Glutamatergic neuron (in vitro differentiated cells): ENCODE results near the gene KCNA3. TPM values are rescaled to one million over a fixed set of nuclear protein-coding genes. Genes with fewer than 3 reads are reported as not detected.

ENCODE experiments used
- DNase-seq: peaks from one replicate; pipeline ENCODE4 v3.0.0; 2022
- H3K27ac Mint-ChIP-seq: one replicate; pipeline ENCODE4 v1.8.0; 2020; ENCODE audit warnings: mild to moderate bottlenecking, mixed read lengths, inconsistent platforms; ENCODE audit not compliant: unreplicated experiment
- H3K27me3 Mint-ChIP-seq: one replicate; pipeline ENCODE4 v1.8.0; 2020; ENCODE audit warnings: mild to moderate bottlenecking, moderate library complexity, mixed read lengths, inconsistent platforms; ENCODE audit not compliant: unreplicated experiment
- H3K36me3 Mint-ChIP-seq: one replicate; pipeline ENCODE4 v1.8.0; 2020; ENCODE audit warnings: mild to moderate bottlenecking, mixed read lengths, inconsistent platforms; ENCODE audit not compliant: unreplicated experiment
- H3K4me1 Mint-ChIP-seq: one replicate; pipeline ENCODE4 v1.8.0; 2020; ENCODE audit warnings: mild to moderate bottlenecking, low read depth, mixed read lengths, inconsistent platforms; ENCODE audit not compliant: unreplicated experiment
- H3K4me3 Mint-ChIP-seq: one replicate; pipeline ENCODE4 v1.8.0; 2020; ENCODE audit warnings: mild to moderate bottlenecking, mixed read lengths, inconsistent platforms; ENCODE audit not compliant: unreplicated experiment
- H3K9me3 Mint-ChIP-seq: one replicate; pipeline ENCODE4 v1.8.0; 2020; ENCODE audit warnings: mild to moderate bottlenecking, moderate library complexity, mixed read lengths, inconsistent platforms; ENCODE audit not compliant: unreplicated experiment
- total RNA-seq: library from RNA; stranded (reverse); fragmentation: NEBNext Ultra II Directional; extraction: Animal tissue kit (Norgen Biotek cat#: 25700); gene quantifications from one replicate; pipeline ENCODE4 v1.2.1, GENCODE V29; 2021; ENCODE audit not compliant: unreplicated experiment
- TF ChIP-seq, protein P1 (sequence below): fragments of 200-600 bp; sonication (generic); IDR thresholded peaks from one replicate; pipeline ENCODE4 v1.5.0; 2021; ENCODE audit not compliant: partially characterized antibody, unreplicated experiment

KCNA3 gene
- total RNA-seq, 1 donor from 2014 or later = 2.7 TPM

DNA sequence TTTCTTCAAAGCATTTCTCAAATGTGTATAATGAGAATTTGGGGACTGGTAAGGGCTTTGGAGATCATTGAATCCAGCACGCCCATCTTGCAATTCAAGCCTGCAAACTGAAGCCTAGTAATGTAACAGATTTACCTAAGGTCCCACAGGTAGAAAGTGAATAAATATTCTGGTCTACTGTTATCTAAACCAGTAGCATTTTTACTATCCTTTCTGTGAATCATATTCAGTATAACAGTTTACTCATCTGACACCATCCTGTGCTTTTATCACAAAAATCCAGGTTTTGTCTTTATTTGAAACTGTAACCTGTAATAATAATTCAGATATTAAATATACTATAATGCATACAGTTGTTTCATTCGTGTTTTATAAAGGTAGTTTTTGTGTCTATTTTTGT is 17.4 kb downstream of the KCNA3 start:
- Mint-ChIP-seq H3K27ac (no peak overlapping the region), H3K4me3 (no peak overlapping the region), H3K4me1 (no peaks in the 10 kb centered on the region), H3K36me3 (no peaks in the 10 kb centered on the region), H3K27me3 (no peaks in the 10 kb centered on the region), H3K9me3 (no peaks in the 10 kb centered on the region)
- TF ChIP-seq, protein P1, sequence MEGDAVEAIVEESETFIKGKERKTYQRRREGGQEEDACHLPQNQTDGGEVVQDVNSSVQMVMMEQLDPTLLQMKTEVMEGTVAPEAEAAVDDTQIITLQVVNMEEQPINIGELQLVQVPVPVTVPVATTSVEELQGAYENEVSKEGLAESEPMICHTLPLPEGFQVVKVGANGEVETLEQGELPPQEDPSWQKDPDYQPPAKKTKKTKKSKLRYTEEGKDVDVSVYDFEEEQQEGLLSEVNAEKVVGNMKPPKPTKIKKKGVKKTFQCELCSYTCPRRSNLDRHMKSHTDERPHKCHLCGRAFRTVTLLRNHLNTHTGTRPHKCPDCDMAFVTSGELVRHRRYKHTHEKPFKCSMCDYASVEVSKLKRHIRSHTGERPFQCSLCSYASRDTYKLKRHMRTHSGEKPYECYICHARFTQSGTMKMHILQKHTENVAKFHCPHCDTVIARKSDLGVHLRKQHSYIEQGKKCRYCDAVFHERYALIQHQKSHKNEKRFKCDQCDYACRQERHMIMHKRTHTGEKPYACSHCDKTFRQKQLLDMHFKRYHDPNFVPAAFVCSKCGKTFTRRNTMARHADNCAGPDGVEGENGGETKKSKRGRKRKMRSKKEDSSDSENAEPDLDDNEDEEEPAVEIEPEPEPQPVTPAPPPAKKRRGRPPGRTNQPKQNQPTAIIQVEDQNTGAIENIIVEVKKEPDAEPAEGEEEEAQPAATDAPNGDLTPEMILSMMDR = no peak
- DNase-seq = no peak

DNA sequence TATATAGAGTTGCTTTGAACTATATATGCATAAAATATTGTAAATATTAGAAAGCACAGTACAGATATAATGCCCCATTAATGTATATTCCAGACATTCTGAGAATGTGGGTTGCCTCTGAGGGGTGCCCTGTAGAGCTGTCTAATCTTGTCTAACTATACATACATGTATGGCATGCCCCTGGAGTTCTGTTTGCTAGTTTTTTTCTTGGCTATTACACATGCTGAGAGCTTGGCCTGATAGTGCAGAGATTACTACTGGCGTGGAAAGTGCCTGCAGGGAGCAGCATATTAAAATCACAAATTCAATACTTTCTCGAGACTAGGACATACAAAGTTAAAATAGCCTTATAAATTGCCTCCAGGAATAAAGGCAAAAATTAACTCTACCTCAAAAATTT is 24.1 kb downstream of the KCNA3 start:
- Mint-ChIP-seq H3K4me1 (no peaks in the 10 kb centered on the region), H3K27me3 (no peaks in the 10 kb centered on the region), H3K27ac (no peak overlapping the region), H3K4me3 (no peak overlapping the region), H3K9me3 (no peaks in the 10 kb centered on the region), H3K36me3 (no peaks in the 10 kb centered on the region)
- TF ChIP-seq, protein P1 = no peak
- no peak for DNase-seq

DNA sequence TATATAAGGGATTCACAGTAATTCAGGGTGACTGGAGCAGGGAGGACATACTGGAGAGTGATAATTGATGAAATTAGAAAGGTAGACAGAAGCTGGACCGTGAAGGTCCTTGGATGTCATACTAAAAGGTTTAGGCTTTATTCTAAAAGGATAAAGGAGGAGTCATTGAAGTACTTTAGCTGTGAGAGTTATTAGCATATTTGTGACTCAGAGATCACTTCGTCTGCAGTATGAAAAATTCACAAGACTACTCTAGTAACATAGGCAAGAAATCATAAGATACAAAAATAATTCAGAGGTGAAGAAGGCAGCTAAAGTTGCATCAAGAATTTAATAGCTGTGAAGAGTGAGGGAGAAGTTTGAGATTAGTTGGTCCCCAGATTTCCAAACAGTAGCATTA is 26.3 kb downstream of the KCNA3 start:
- Mint-ChIP-seq H3K27me3 (no peaks in the 10 kb centered on the region), H3K27ac (no peak overlapping the region), H3K4me3 (no peak overlapping the region), H3K36me3 (no peaks in the 10 kb centered on the region), H3K9me3 (no peaks in the 10 kb centered on the region), H3K4me1 (peaks cover 5% of the 10 kb centered on the region)
- no peak for DNase-seq
- TF ChIP-seq, protein P1 = no peak

DNA sequence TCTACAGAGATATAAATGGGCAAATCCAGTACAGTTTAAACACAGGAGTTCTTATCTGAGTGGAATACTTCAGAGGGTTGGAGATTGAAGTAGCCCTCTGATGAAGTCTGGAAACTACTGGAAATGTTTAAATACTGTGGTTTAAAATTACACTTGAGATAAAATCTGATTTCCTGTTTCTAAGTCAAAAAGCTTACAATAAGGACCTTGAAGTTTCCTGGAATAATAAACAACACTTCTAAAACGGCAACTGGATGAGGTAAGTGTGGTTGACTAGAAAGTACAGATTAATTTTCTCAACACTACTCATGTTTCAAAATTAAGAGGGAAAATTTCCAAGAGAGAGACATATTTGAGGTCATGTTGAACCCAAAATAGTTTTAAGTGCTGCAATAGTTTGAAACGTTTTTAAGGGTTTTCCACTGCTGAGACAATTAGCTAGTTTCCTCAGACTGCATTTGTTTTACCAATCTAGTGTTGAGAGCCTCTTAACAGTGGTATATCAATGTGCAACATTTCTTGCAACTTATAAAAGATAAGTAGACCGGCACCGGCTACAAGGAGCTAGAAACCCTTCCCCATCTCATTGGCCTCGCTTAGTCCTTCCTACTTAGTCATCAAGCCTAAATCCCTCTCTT is 27.4 kb downstream of the KCNA3 start:
- H3K36me3 Mint-ChIP-seq = no peaks in the 10 kb centered on the region
- no peaks in the 10 kb centered on the region for H3K9me3 Mint-ChIP-seq
- no peak overlapping the region for H3K27ac Mint-ChIP-seq
- TF ChIP-seq, protein P1 = no peak
- no peak overlapping the region for H3K4me3 Mint-ChIP-seq
- no peak for DNase-seq
- H3K4me1 Mint-ChIP-seq = peaks cover 5% of the 10 kb centered on the region
- no peaks in the 10 kb centered on the region for H3K27me3 Mint-ChIP-seq

DNA sequence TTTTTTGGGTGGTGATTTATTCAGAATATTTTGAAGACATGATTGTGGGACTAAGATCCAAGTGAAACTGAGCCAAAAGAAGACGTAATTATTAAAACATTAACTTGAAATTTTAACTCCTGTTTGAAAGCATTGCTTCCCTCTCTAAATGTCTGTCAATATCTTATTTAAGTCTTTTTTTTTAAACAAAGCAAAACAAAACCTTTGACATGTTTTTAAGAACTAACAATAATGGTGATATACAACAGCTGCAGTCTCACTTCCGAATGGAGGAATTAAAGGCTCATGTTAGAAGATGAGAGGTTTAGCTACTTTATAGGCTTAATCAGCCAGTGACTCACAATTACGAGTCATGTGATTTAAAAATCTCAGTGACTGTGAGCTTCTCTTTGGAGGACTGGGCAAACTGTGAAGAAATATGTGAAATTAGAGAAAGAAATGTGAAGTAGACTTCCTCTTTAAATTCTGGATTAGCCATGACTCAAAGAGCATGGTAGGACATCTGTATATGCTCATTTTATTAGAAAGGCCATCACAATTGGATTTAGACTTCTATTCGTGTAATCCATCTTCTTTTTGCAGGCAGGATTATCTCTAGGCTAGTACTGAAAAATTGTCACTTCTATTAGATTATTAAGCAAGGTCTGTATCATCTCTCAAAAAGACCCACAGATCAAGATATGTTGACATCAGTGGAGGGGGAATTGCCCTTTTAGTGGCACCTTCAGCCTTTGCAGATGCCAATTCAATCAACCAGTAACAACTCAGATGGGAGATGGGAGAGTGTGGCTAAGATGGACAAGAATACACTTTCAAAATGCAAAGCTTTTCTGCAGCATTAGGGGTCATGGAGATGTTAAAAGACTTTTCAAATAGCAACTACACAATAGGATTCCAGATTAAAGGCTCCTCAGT is 28.7 kb downstream of the KCNA3 start:
- Mint-ChIP-seq H3K27me3 (no peaks in the 10 kb centered on the region), H3K9me3 (no peaks in the 10 kb centered on the region), H3K27ac (no peak overlapping the region), H3K36me3 (no peaks in the 10 kb centered on the region), H3K4me1 (peaks cover 5% of the 10 kb centered on the region), H3K4me3 (no peak overlapping the region)
- no peak for DNase-seq
- TF ChIP-seq, protein P1 = no peak
